Measurements from ENCODE around the gene CXCL14. TPM values are rescaled to one million over a fixed set of nuclear protein-coding genes. Genes with fewer than 3 reads are reported as not detected.

The CXCL14 gene
- total and polyA plus RNA-seq, 2 experiments from 2014 or later: 1.7 TPM; not detected in 1

- Histone ChIP-seq H3K27me3 (ENCODE audit: insufficient read depth) (peaks cover 49% of the 10 kb centered on the region), H3K79me2 (replicated peaks; ENCODE audit: insufficient read depth) (no peaks in the 10 kb centered on the region), H3K4me2 (no peak overlapping the region), H3K4me1 (ENCODE audit: insufficient read depth) (no peaks in the 10 kb centered on the region), H4K20me1 (replicated peaks; ENCODE audit: insufficient read depth) (no peaks in the 10 kb centered on the region; the same call in 1 of the 2 replicates), H3K4me3 (no peak overlapping the region), H3K27ac (ENCODE audit: low read depth) (no peak overlapping the region), H3K9me2 (ENCODE audit: insufficient read depth) (no peaks in the 10 kb centered on the region), H3K36me3 (ENCODE audit: insufficient read depth) (no peaks in the 10 kb centered on the region), H2AFZ (peak overlapping the region; percentile 80; the same call in 1 of the 2 replicates), H3F3A (replicated peaks; ENCODE audit: low read depth) (no peaks in the 10 kb centered on the region)
- Mint-ChIP-seq H3K4me1 (peaks cover 2% of the 10 kb centered on the region; the same call in 1 of the 3 replicates), H3K4me3 (no peak overlapping the region), H3K36me3 (ENCODE audit: low read depth) (no peaks in the 10 kb centered on the region), H3K9me3 (no peaks in the 10 kb centered on the region), H3K27ac (no peak overlapping the region), H3K27me3 (ENCODE audit: insufficient read depth, low read depth, poor library complexity) (peaks cover 35% of the 10 kb centered on the region)
- peak; percentile 78 for DNase-seq (ENCODE audit: low spot score)
- peak; percentile 88 for ATAC-seq
- TF ChIP-seq CTCF (conservative IDR thresholded peaks at IDR 0.05; ENCODE audit: low read depth in 2 of 2) (peak; percentile 68 to 88), ETS1 (IDR thresholded peaks at IDR 0.05) (no peak)
Measured at GRCh38 chr5:135553688-135554462, 24.9 kb downstream of the CXCL14 start.

GRCh38 chr5:135551593-135552447 lies 27.0 kb downstream of the CXCL14 start:
- Histone ChIP-seq H3K36me3 (ENCODE audit: insufficient read depth) (no peaks in the 10 kb centered on the region), H3K27me3 (ENCODE audit: insufficient read depth) (peaks cover 68% of the 10 kb centered on the region), H3K4me1 (ENCODE audit: insufficient read depth) (no peaks in the 10 kb centered on the region; the same call in 1 of the 2 replicates), H3K4me3 (no peak overlapping the region), H3F3A (replicated peaks; ENCODE audit: low read depth) (no peaks in the 10 kb centered on the region), H3K27ac (ENCODE audit: low read depth) (no peak overlapping the region), H3K9me2 (ENCODE audit: insufficient read depth) (no peaks in the 10 kb centered on the region), H3K4me2 (no peak overlapping the region), H2AFZ (no peak overlapping the region), H4K20me1 (replicated peaks; ENCODE audit: insufficient read depth) (peaks cover under 1% of the 10 kb centered on the region), H3K79me2 (replicated peaks; ENCODE audit: insufficient read depth) (no peaks in the 10 kb centered on the region)
- Mint-ChIP-seq H3K4me3 (no peak overlapping the region), H3K27ac (no peak overlapping the region), H3K9me3 (no peaks in the 10 kb centered on the region), H3K27me3 (ENCODE audit: insufficient read depth, low read depth, poor library complexity) (peaks cover 56% of the 10 kb centered on the region), H3K36me3 (ENCODE audit: low read depth) (no peaks in the 10 kb centered on the region), H3K4me1 (peaks cover 2% of the 10 kb centered on the region; the same call in 1 of the 3 replicates)
- TF ChIP-seq STAT1 (IDR thresholded peaks at IDR 0.05; ENCODE audit: unreplicated experiment): no peak
- TF ChIP-seq CTCF (conservative IDR thresholded peaks at IDR 0.05; ENCODE audit: low read depth in 2 of 2): peak; percentile 88 to 94
- no peak for TF ChIP-seq ZNF331 (CRISPR knock-in tag; IDR thresholded peaks at IDR 0.05; ENCODE audit: low read depth)
- DNase-seq (ENCODE audit: low spot score) (peak; percentile 82), ATAC-seq (peak; percentile 78)
